HL-60/S4 (cell line): ENCODE measurements around the gene TOX3.

ENCODE experiments used
- in situ Hi-C: fragments of 300-500 bp; cut with MboI; formaldehyde crosslinking; loops from 2 replicates; pipeline ENCODE4 v1.14.3; 2022; ENCODE audit warnings: low sequenced_read_pairs

The TOX3 gene

GRCh38 chr16:52539191-52539590, 7.8 kb downstream of the TOX3 start:
- in situ Hi-C loops: no loop called here

- in situ Hi-C loops: no loop called here
These were observed 8.4 kb downstream of the TOX3 start for GRCh38 chr16:52538511-52538910.

- in situ Hi-C loops: no loop called here
These were observed 9.4 kb downstream of the TOX3 start for GRCh38 chr16:52537516-52537915.

DNA sequence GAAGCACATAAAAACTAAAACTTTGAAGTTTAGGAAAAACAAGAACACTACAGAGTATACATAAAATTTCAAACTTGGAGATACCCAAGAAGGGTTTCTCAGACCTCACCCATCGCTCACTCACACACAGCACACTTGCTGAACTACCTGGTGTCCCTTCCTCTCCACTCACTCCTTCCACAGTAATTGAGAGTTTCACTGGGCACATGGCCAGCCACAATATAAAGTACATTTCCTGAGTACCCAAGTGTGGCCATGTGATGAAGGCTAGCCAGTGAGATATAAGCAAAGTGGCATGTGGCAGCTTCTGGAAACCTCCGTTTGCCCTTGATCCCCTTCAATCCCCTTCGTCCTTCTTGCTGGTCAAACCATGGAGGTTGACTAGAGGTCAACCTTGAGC, 11.9 kb downstream of the TOX3 start:
- in situ Hi-C loops: no loop called here

DNA sequence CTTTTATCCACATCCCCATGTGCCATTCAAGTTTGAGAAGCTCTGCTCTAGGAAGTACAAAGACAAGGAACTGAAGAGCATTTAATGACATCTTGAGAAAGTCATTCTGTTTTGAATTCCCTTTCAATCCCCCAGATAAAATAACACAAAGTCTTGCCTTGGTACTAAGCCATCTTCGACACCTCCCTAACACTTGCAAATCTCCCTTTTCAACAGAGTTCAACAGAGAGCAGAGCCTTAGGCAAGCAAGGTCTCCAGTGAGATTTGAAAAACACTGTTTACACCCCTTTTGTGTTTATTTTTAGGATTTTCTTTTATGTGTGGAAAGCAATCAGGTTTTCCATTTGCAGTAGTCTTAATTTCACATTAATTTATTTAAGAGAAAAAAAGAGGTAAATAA, 13.6 kb downstream of the TOX3 start:
- in situ Hi-C loops: no loop called here

- in situ Hi-C loops: no loop called here
These were observed 14.6 kb downstream of the TOX3 start for GRCh38 chr16:52532384-52532783.

- in situ Hi-C loops: no loop called here
These were observed 17.7 kb downstream of the TOX3 start for GRCh38 chr16:52529226-52529625.

DNA sequence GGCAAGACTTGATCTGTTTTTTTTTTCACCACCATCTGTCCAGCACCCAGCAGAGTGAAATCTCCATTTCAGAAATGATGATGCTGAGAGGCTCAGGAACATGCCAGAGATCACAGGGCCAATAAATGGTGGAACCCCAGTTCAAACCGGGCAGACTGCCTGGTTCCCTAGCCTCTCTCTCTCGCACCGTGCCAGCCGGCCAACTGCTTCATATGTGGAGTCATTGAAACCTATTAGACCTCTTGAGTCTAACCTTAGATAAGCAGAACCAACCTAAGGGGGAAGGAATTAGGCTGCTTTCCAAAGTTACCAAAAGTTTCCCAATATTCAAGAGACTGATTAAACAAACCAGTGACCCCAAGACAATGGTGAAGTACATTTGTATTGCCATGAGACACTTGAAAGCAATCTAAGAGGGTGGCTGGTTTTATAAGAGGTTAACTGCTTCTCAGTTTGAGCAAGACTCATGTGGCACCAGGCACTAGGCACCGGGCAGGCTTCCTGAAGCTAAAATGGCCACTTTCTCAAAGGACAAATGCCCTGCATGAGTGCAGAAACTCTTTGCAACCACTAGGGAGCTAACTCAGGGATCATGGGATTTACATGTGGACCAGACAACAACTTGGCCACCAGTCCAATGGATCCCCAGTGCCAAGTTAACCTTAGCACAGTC, 18.4 kb downstream of the TOX3 start:
- in situ Hi-C loops: no loop called here

GRCh38 chr16:52526830-52527229, 20.1 kb downstream of the TOX3 start:
- in situ Hi-C loops: no loop called here

GRCh38 chr16:52526116-52526828, 20.7 kb downstream of the TOX3 start:
- in situ Hi-C loops: no loop called here

DNA sequence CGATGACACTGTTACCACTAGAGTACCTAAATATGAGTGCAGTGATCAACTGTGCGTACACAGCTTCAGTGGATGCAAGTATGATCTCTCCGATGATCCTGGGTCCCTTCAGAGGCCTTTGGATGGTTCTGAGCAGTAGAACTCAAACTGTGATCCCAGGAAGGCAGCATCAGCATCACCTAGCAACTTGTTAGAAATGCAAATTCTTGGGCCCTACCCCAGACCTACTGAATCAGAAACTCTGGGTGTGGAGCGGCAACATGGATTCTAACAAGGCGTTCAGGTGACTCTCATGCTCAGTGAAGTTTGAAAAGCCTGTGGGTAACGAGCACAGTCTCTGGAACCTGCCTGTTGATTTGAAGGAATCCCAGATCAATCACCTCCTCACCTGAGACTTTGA, 25.4 kb downstream of the TOX3 start:
- in situ Hi-C loops: no loop called here

- in situ Hi-C loops: no loop called here
These were observed 28.1 kb downstream of the TOX3 start for GRCh38 chr16:52518884-52519283.

GRCh38 chr16:52515068-52515671, 31.8 kb downstream of the TOX3 start:
- in situ Hi-C loops: no loop called here

GRCh38 chr16:52512297-52512987, 34.5 kb downstream of the TOX3 start:
- in situ Hi-C loops: no loop called here

DNA sequence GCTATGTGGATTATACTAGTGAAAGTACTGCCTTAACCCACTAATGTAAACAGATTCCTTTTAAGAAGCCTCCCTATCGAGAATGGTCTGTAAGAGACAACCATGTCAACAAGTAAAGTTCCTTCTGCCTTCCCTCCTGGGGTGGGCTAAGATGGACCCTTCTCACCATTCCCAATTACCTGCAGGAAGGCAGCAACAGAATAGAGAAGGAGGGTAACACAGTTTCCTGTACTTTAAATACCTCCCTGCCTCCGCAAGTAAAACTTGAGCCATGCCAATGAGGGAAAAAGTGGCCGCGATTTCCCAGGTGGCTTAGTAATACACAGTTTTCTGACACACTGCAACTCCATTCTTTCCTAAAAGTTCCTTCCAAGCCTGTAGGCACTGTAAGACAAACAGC, 45.2 kb downstream of the TOX3 start:
- in situ Hi-C loops: no loop called here

DNA sequence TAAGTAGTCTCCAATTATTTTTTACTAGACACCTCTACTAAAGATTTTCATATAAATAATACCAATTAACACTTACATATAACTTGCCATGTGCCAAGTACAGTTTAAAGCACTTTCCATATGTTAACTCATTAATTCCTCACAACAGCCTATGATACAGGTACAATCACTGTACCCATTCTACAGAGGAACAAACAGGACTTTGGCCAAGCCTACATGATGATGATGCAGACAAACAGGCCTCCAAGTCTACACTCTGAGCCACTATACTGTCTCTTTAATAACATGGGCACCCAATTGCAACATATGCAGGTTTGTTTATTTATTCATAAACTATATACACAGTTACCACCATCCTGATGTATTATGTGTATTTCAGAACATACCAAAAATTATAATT, 46.0 kb downstream of the TOX3 start:
- in situ Hi-C loops: no loop called here

DNA sequence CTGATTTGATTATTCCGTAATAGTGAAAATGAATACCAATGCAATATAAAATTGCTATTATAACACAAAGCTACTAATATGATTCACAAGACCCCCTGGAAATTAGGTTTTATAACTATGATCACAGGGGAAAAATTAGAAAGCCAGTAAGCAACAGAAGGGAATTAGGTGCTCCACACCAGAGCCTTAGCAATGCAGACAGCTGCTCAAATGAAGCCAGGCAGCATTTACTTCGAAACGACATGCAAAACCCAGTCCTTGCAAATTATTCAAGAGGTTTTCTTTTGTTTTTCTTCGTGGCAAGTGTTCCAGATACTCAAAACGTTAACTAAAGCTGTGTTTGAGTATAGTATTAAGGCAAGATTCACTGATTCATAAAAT, 47.9 kb downstream of the TOX3 start:
- in situ Hi-C loops: no loop called here

DNA sequence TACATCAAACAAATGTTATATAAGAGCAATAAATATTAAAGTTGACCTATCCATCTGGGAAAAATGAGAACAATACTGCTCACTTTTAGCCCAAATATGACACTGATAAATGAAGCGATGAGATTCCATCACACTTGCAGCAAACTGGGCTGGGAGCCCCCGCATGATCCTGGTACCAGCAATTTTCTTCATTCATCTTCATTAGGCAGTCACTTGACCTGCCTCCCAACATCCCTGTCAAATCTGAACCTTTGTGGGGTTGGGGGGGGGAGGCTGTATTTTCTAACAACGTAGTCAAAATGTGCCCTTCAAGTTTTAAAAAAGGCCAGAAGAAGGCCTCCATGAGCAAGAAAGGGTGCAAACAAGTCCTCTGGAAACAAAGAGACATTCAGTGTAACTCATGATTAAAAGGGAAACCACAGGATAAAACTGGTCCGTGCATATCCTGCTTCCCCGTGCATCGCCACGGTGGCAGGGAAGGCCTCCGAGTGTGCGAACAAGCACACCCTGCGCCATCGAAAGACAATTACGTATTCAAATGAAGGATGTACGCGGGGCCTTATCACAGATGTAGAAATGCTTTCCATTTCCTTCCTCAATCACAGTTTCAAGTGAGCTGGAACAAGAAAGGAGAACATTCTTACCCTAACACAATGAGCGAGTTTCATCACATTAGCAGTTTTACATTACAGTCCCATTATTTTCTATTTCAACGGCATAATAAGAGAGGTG, 48.4 kb downstream of the TOX3 start:
- in situ Hi-C loops: no loop called here

- in situ Hi-C loops: no loop called here
These were observed 49.7 kb downstream of the TOX3 start for GRCh38 chr16:52497067-52497816.
